Glutamatergic neuron (in vitro differentiated cells): ENCODE measurements around the gene PZP. TPM values are rescaled to one million over a fixed set of nuclear protein-coding genes. Genes with fewer than 3 reads are reported as not detected.

Experiments
- DNase-seq: peaks from one replicate; pipeline ENCODE4 v3.0.0; 2022
- H3K27ac Mint-ChIP-seq: one replicate; pipeline ENCODE4 v1.8.0; 2020; ENCODE audit warnings: mild to moderate bottlenecking, mixed read lengths, inconsistent platforms; ENCODE audit not compliant: unreplicated experiment
- H3K27me3 Mint-ChIP-seq: one replicate; pipeline ENCODE4 v1.8.0; 2020; ENCODE audit warnings: mild to moderate bottlenecking, moderate library complexity, mixed read lengths, inconsistent platforms; ENCODE audit not compliant: unreplicated experiment
- H3K36me3 Mint-ChIP-seq: one replicate; pipeline ENCODE4 v1.8.0; 2020; ENCODE audit warnings: mild to moderate bottlenecking, mixed read lengths, inconsistent platforms; ENCODE audit not compliant: unreplicated experiment
- H3K4me1 Mint-ChIP-seq: one replicate; pipeline ENCODE4 v1.8.0; 2020; ENCODE audit warnings: mild to moderate bottlenecking, low read depth, mixed read lengths, inconsistent platforms; ENCODE audit not compliant: unreplicated experiment
- H3K4me3 Mint-ChIP-seq: one replicate; pipeline ENCODE4 v1.8.0; 2020; ENCODE audit warnings: mild to moderate bottlenecking, mixed read lengths, inconsistent platforms; ENCODE audit not compliant: unreplicated experiment
- H3K9me3 Mint-ChIP-seq: one replicate; pipeline ENCODE4 v1.8.0; 2020; ENCODE audit warnings: mild to moderate bottlenecking, moderate library complexity, mixed read lengths, inconsistent platforms; ENCODE audit not compliant: unreplicated experiment
- CTCF ChIP-seq: fragments of 200-600 bp; sonication (generic); IDR thresholded peaks from one replicate; pipeline ENCODE4 v1.5.0; 2021; ENCODE audit not compliant: partially characterized antibody, unreplicated experiment
- total RNA-seq: library from RNA; stranded (reverse); fragmentation: NEBNext Ultra II Directional; extraction: Animal tissue kit (Norgen Biotek cat#: 25700); gene quantifications from one replicate; pipeline ENCODE4 v1.2.1, GENCODE V29; 2021; ENCODE audit not compliant: unreplicated experiment

Gene PZP
- total RNA-seq, 1 donor from 2014 or later = not detected

DNA sequence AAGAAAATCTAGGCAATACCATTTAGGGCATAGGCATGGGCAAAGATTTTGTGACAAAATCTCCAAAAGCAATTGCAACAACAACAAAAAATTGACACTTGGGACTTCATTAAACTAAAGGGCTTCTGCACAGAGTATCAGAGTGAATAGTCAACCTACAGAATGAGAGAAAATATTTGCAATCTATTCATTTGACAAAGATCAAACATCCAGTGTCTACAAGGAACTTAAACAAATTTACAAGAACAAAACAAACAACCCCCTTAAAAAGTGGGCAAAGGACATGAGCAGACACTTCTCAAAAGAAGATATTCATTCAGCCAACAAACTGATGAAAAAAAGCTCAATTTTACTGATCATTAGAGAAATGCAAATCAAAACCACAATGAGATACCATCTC, 44.1 kb upstream of the PZP start:
- no peak overlapping the region for H3K27ac Mint-ChIP-seq
- no peaks in the 10 kb centered on the region for H3K9me3 Mint-ChIP-seq
- no peaks in the 10 kb centered on the region for H3K36me3 Mint-ChIP-seq
- H3K27me3 Mint-ChIP-seq = no peaks in the 10 kb centered on the region
- no peak overlapping the region for H3K4me3 Mint-ChIP-seq
- TF ChIP-seq CTCF = no peak
- no peaks in the 10 kb centered on the region for H3K4me1 Mint-ChIP-seq
- no peak for DNase-seq

DNA sequence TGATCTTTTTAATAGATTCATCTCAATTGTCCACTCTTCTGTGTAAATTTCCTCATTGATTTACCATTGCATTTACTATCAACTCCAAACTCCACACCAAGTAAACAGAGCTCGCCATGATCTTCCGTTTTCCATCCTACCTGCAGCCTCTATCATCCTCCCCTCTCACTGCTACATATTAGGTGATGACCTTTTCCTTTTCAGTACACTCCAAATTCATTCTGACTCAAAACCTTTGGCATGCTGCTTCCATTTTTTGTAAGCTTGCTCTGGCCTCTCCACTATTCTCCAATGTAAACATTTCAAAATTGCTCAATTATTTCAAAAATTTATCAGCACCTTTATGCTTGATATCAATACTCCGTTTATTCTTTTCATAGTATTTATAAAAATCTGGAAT, 40.2 kb upstream of the PZP start:
- no peaks in the 10 kb centered on the region for H3K4me1 Mint-ChIP-seq
- DNase-seq = no peak
- H3K27me3 Mint-ChIP-seq = no peaks in the 10 kb centered on the region
- no peak for TF ChIP-seq CTCF
- no peaks in the 10 kb centered on the region for H3K36me3 Mint-ChIP-seq
- H3K9me3 Mint-ChIP-seq = no peaks in the 10 kb centered on the region
- no peak overlapping the region for H3K4me3 Mint-ChIP-seq
- no peak overlapping the region for H3K27ac Mint-ChIP-seq

DNA sequence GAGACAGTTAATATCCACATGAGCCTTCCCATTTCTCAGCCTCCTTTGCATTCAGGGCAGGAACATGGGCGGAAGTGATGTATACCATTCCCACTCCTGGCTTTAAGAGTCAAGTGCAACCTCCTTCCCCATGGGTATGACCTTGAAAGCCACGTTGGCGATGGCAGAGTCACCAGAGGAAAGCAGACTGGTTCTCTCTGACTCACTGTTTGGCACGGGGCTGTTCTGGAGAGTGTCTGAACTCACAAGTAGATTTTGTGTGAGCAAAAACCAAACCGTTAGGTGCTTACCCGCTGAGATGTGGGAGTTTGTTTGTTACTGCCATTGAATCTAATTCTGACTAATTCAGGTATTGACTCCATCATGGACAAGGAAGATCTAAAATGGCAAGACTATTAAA, 36.7 kb upstream of the PZP start:
- Mint-ChIP-seq H3K27ac (no peak overlapping the region), H3K36me3 (no peaks in the 10 kb centered on the region), H3K4me1 (no peaks in the 10 kb centered on the region), H3K9me3 (no peaks in the 10 kb centered on the region), H3K27me3 (peaks cover 2% of the 10 kb centered on the region), H3K4me3 (no peak overlapping the region)
- no peak for TF ChIP-seq CTCF
- DNase-seq = no peak

GRCh38 chr12:9243999-9244649, 35.9 kb upstream of the PZP start:
- no peak overlapping the region for H3K4me3 Mint-ChIP-seq
- no peak for DNase-seq
- no peaks in the 10 kb centered on the region for H3K9me3 Mint-ChIP-seq
- H3K27ac Mint-ChIP-seq = no peak overlapping the region
- no peaks in the 10 kb centered on the region for H3K36me3 Mint-ChIP-seq
- no peaks in the 10 kb centered on the region for H3K4me1 Mint-ChIP-seq
- H3K27me3 Mint-ChIP-seq = peaks cover 2% of the 10 kb centered on the region
- no peak for TF ChIP-seq CTCF

DNA sequence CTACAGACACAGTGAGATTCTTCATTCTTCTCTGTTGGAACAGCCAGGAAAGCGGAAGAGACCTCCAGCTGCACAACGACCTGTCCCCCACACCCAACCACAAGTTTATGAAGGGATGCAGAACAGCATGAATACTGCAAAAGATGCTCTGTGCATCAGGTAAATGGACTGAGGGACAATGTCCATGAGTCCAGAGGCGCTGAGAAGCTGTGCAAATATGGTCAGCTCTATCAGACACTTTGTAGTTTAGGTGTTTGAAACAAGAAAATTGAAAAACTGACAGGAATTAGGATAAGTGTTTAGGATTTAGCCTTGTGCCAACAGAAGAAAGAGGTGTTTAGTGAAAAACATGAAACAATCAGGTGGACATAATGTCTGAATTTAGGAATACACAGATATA, 33.1 kb upstream of the PZP start:
- TF ChIP-seq CTCF = no peak
- no peak overlapping the region for H3K27ac Mint-ChIP-seq

More for the DNA sequence above, 33.1 kb upstream of the PZP start:
- H3K9me3 Mint-ChIP-seq = no peaks in the 10 kb centered on the region
- no peak overlapping the region for H3K4me3 Mint-ChIP-seq
- no peaks in the 10 kb centered on the region for H3K4me1 Mint-ChIP-seq
- H3K36me3 Mint-ChIP-seq = no peaks in the 10 kb centered on the region
- peaks cover 2% of the 10 kb centered on the region for H3K27me3 Mint-ChIP-seq
- DNase-seq = no peak
